GM21423 (cell line): ENCODE results near the gene AOC3.
"Not testable (repeated sequence)": the region's sequence is repeated elsewhere in the genome, so short reads cannot be mapped to it uniquely, and the experiment has no call there.

Source experiments
- ATAC-seq: cut with Tn5 transposase; IDR thresholded peaks from one replicate; pipeline ENCODE4 v1.9.1; 2021; ENCODE audit warnings: mild to moderate bottlenecking, moderate library complexity; ENCODE audit not compliant: unreplicated experiment

Gene AOC3

DNA sequence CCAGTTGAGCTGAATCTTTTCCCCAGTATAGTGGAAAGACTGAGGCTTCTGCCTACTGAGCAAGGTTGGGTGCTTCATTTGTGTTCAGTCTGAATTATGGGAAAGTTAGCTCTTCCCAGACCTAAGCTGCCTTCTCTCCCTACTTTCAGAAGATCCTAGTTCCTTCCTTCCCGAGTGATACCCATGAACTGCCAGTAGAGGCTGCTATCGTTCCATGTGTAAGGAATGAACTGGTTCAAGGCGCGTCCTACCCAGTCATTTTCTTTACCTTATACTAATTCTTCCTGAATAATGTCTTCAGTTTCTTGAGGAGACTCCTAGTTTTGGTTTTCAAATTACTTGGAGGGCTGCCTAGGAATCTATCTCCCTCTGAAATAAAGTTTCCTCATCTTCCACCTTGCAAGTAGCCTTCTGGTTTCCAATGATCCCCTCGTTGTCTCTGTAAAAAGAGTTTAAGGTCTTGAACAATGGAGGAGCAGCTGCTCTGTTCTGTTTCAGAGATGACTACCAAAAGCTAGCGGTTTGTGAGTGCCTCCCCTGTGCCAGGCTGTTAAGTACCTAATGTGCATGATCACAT, 7.6 kb upstream of the AOC3 start:
- no peak for ATAC-seq

DNA sequence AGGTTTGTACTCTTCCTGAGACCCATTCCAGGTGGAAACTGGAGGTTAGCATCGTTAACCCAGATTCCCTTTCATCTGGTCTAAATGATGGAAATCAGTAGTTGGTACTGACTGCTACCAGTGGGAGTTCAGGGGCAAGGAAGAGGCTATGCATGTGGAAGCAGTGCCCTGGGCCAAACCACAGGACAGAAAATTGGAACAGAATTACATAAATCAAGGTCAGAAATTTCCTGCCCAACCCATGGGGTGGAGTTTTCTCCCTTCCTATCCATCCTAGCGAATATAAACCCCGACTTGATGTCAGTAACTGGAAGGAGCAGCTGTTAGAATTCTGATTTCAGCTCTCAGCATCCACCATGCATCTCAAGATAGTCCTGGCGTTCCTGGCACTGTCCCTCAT, 6.7 kb upstream of the AOC3 start, which contains the start of gene AOC2:
Gene AOC2, plus strand, starts transcription at position 310 of the 400 bp plus-strand sequence. Its CDS starts 47 bp downstream, at position 357.
- no peak for ATAC-seq

DNA sequence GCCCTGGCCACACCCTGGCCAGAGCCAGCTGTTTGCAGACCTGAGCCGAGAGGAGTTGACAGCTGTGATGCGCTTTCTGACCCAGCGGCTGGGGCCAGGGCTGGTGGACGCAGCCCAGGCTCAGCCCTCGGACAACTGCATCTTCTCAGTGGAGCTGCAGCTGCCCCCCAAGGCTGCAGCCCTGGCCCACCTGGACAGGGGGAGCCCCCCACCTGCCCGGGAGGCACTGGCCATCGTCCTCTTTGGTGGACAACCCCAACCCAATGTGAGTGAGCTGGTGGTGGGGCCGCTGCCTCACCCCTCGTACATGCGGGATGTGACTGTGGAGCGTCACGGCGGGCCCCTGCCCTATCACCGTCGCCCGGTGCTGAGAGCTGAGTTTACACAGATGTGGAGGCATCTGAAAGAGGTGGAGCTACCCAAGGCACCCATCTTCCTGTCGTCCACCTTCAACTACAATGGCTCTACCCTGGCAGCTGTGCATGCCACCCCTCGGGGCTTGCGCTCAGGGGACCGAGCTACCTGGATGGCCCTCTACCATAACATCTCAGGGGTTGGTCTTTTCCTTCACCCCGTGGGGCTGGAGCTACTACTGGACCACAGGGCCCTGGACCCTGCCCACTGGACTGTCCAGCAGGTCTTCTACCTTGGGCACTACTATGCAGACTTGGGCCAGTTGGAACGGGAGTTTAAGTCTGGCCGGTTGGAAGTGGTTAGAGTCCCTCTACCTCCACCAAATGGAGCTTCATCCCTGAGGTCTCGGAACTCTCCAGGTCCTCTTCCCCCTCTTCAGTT, 6.0 kb upstream of the AOC3 start:
- no peak for ATAC-seq

DNA sequence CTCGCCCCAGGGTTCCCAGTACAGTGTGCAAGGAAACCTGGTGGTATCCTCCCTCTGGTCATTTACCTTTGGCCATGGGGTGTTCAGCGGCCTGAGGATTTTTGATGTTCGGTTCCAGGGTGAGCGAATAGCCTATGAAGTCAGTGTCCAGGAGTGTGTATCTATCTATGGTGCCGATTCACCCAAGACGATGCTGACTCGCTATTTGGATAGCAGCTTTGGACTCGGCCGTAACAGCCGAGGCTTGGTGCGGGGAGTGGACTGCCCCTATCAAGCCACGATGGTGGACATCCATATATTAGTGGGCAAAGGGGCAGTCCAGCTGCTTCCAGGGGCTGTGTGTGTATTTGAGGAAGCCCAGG, 5.5 kb upstream of the AOC3 start:
- no peak for ATAC-seq

DNA sequence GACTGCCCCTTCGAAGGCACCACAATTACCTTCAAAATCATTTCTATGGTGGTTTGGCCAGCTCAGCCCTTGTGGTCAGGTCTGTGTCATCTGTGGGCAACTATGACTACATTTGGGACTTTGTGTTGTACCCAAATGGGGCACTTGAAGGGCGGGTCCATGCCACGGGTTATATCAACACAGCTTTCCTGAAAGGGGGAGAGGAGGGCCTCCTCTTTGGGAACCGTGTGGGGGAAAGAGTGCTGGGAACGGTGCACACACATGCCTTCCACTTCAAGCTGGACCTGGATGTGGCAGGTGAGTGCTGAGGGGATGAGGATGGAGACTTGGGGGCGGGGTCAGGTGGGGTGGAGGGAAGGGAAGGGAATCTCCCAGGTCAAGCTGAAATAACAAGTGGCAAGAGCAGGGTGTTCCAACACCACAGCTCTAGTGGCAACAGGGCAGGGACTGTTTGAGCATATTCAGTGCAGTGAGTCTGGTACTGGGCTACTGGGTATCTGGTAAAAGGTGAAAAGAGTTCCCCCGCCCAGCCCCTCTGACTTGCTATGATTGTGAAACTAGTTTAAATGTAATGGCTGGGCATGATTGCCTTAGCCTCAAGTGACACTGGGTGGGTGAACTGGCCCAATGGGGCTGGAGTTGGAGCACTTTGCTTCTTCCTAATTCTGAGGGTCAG, 4.9 kb upstream of the AOC3 start:
- no peak for ATAC-seq

DNA sequence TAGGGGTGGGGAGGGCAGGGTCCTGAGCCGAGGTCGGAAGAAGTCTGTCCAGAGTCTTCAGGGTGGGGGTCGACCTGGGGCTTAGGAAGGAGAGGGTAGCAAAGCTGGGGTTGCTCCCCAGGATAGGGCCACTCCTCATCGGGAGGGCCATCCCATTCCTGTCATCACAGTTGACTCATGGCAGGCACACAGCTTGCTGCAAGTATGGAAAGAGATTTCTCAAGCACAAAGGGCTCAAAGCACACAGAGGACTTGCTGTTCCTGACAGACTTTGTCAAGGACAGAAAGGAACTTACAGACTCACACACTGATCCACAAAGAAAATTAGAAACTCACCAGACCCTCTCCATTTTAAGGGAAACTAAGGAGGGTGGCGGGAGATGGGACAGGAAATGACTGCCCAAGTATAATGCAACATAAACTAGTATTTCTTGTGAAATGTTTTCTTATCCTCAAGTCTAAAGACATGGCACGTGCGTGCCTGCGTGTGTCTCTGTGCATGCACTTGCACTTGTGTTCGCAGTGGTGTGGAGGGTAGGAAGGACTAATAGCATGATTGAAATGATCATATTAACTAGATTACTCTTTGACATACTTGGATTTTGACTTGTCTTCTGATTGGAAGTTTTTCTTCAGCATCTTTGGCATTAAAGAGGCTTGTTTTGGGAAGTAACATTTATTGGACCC, 4.3 kb upstream of the AOC3 start:
- ATAC-seq = no peak

DNA sequence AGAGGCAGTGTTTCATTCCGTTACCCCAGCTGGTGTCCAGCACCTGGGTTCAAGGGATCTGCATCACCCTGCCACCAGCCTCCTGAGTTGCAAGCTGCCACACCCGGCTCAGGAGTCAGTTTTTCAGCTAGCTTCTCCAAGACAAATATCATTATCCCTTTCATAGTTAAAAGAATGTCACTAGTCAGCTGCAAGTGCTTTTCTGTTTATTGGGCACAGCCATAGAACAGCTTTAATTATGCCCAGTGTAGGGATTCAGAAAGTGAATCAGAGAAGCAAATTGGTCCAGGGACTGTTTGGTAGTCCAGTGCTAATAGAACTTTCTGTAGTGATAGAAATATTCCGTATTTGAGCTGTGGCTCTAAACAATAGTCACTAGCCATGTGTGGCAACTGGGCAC, 2.9 kb upstream of the AOC3 start:
- no peak for ATAC-seq

DNA sequence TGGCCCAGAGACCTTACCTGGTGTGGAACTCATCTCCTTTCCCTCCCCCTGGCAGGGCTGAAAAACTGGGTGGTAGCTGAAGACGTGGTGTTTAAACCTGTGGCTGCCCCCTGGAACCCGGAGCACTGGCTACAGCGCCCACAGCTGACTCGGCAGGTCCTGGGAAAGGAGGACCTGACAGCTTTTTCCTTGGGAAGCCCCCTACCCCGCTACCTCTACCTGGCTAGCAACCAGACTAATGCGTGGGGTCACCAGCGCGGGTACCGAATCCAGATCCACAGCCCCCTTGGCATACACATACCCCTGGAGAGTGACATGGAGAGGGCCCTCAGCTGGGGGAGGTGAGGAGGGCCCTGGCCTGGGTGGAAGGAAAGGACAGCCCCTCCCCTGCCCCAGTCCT, 2.0 kb upstream of the AOC3 start:
- no peak for ATAC-seq

DNA sequence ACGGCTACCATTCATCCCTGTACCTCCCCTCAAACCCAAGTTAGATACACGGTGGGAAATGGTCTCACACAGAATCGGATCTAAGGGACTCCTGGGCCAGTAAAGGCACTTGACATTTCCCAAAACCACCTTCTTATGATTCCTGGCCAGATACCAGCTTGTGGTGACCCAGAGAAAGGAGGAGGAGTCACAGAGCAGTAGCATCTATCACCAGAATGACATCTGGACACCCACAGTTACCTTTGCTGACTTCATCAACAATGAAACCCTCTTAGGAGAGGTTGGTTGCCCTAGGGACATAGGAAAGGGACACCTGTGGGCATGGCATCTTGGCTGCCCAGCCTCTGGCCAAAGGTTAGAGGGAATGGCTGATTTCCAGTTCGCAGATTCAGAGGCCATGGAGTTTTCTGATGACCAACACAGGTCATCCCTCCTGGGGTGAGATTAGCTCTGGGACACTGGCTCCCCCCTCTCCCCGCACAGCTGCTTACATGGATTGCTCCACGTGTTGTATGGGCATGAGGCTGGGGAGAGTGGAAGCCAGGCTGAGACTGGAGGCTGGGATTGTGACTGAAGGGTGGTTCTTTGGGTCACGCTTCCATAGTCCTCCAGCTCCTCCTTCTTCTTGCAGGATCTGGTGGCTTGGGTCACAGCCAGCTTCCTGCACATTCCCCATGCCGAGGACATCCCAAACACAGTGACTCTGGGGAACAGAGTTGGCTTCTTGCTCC, 1.4 kb upstream of the AOC3 start:
- ATAC-seq = no peak

DNA sequence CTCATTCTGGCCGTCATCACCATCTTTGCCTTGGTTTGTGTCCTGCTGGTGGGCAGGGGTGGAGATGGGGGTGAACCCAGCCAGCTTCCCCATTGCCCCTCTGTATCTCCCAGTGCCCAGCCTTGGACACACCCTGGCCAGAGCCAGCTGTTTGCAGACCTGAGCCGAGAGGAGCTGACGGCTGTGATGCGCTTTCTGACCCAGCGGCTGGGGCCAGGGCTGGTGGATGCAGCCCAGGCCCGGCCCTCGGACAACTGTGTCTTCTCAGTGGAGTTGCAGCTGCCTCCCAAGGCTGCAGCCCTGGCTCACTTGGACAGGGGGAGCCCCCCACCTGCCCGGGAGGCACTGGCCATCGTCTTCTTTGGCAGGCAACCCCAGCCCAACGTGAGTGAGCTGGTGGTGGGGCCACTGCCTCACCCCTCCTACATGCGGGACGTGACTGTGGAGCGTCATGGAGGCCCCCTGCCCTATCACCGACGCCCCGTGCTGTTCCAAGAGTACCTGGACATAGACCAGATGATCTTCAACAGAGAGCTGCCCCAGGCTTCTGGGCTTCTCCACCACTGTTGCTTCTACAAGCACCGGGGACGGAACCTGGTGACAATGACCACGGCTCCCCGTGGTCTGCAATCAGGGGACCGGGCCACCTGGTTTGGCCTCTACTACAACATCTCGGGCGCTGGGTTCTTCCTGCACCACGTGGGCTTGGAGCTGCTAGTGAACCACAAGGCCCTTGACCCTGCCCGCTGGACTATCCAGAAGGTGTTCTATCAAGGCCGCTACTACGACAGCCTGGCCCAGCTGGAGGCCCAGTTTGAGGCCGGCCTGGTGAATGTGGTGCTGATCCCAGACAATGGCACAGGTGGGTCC, 607 bp downstream of the AOC3 start:
- not testable (repeated sequence) for ATAC-seq

DNA sequence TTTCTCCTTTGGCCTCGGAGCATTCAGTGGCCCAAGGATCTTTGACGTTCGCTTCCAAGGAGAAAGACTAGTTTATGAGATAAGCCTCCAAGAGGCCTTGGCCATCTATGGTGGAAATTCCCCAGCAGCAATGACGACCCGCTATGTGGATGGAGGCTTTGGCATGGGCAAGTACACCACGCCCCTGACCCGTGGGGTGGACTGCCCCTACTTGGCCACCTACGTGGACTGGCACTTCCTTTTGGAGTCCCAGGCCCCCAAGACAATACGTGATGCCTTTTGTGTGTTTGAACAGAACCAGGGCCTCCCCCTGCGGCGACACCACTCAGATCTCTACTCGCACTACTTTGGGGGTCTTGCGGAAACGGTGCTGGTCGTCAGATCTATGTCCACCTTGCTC, 1.4 kb downstream of the AOC3 start:
- ATAC-seq = no peak

DNA sequence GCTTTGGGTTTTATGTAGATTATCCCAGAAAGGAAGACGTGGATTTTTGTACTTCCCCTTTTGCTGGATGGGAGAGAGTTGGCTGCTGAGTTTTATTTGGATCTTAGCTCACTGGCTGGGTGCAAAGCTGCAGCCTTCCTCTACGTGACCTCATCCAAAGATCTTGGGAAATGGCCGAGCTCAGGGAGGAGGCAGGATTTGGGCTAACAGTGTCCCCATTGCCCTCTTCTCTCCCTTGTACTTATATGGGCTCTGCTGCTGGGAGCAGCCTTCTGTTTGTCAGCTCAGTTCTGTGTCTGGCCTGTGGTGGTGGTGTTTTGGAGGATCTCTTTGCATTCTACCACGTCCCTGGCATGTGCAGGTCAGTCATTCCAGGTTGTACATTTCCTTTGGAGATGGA, 2.0 kb downstream of the AOC3 start:
- ATAC-seq = no peak

DNA sequence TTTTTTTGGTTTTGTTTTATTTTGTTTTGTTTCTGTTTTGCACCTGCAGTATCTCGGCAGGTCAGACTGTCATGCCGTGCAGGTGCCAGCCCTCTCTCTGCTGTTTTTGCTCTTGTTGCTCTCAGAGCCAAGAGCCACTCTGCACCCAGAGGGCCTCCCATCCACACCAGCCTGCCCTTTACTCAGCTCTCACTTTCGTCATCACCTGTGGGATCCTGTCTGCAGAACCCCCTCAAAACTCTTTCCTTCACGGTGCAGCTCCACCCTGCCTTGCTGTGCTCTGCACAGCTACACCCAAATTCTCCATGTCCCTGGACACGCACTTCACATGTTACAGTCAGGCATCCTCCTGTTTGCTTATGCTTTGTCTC, 2.6 kb downstream of the AOC3 start:
- ATAC-seq = no peak

DNA sequence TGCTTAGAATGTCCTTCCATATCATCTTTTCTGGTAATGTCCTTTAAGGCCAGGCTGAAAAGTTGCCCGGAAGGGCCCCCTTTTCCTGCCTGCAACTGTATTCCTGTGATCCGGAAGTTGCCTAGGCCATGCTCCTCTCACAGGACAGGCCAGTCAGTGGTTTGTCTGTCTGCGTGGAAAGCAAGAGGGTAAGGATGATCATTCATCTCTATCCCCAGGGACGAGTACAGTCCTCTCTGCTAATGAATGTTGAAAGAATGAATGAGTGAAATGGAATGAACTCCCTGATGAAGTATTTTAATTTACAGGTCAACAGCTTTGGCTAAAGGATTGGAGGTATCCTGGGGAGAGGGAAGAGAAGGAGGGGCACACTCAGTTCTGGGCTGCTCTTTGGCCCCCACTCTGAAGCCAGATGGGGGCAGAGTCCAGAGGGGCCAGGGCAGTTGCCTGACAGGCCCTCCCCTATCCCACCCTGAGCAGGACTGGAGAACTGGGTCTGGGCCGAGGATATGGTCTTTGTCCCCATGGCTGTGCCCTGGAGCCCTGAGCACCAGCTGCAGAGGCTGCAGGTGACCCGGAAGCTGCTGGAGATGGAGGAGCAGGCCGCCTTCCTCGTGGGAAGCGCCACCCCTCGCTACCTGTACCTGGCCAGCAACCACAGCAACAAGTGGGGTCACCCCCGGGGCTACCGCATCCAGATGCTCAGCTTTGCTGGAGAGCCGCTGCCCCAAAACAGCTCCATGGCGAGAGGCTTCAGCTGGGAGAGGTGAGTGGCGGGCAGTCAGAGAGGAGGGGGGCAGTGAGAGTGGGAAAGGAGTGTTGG, 3.2 kb downstream of the AOC3 start:
- ATAC-seq = no peak

DNA sequence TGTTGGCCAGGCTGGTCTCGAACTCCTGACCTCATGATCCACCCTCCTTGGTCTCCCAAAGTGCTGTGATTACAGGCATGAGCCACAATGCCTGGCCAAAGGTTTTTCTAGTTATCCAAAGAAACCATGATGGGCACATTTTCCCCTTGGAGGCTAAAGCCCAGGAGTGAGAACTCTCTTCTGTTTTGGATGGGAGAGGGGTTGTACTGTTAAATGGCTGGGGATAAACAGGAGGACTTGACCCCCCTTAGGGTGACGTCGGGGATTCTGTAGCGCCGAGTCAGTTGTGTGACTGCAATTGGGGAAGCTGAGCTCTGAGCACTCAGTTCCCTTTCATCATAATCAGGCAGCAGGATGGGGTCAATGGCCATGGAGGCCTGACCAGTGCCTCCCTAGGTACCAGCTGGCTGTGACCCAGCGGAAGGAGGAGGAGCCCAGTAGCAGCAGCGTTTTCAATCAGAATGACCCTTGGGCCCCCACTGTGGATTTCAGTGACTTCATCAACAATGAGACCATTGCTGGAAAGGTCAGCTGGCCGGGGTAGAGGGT, 4.1 kb downstream of the AOC3 start:
- ATAC-seq = no peak

DNA sequence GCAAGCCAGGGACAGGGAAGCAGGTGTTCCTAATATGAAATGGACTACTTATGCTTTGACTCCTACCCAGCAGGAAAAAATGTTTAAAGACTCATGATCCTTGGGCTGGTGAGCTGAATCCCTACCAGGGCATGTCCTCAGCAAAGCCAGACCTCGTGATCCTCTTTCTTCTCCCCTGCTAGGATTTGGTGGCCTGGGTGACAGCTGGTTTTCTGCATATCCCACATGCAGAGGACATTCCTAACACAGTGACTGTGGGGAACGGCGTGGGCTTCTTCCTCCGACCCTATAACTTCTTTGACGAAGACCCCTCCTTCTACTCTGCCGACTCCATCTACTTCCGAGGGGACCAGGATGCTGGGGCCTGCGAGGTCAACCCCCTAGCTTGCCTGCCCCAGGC, 5.1 kb downstream of the AOC3 start:
- ATAC-seq = not testable (repeated sequence)

DNA sequence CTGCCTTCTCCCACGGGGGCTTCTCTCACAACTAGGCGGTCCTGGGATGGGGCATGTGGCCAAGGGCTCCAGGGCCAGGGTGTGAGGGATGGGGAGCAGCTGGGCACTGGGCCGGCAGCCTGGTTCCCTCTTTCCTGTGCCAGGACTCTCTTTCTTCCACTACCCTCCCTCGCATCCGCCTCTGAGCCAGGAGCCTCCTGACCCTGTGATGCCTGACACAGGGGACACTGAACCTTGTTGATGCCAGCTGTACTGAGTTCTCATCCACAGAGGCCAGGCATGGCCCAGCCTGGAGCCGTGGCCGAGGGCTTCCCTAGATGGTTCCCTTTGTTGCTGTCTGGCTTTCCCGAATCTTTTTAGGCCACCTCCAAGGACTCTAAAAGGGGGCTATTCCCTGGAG, 5.5 kb downstream of the AOC3 start:
- ATAC-seq = not testable (repeated sequence)

DNA sequence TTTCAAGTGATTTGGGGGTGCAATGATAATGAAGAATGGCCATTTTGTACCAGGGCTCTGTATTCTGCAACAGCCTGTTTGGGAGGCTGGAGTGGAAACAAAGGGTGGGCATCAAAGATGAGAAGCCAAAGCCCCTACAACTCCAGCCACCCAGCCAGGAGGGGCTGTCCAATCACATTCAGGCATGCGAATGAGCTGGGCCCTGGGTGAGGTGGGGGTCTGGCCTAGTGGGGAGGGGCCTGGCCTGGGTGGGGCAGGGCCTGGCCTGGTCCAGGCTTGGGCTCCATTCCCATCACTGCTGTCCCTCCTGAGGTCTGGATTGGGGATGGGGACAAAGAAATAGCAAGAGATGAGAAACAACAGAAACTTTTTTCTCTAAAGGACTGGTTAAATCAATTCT, 6.4 kb downstream of the AOC3 start:
- no peak for ATAC-seq

DNA sequence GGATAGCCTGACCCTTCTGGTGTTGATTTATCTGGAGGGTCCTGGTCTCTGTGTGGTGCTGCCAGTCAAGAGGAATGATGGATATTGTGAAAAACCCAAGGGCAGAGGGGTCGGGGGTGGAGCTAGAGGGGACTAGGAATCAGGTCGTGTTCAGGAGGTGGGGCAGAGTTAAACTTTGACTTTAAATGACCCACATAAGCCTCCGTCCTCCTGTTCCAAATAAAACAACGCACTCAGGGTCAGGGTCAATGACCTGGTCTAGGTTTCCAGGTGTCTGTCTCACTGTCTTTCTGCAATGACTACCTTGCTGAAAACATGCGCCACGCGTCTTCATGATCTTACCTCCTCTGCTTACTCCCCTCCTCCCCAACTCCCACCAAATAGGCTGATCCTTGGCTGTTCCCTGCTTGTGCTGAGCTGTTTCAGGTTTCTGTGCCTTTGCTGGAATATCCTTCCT, 14.7 kb downstream of the AOC3 start:
- no peak for ATAC-seq
